Breast epithelium (tissue), 4 donors: ENCODE data around the gene BATF. TPM values are rescaled to one million over a fixed set of nuclear protein-coding genes. Genes with fewer than 3 reads are reported as not detected.

ENCODE experiments used
- DNase-seq, 2 donors: peaks; one replicate each; pipeline ENCODE4 v3.0.0-alpha.2; 2019; ENCODE audit warnings: low spot score in 2 of 2
- H3K27ac ChIP-seq, 2 donors: fragments of 200-600 bp; sonication (generic) in 1 of 2; one replicate each; pipeline ENCODE4 v1.5.1; 2016 to 2019; ENCODE audit warnings: mild to moderate bottlenecking in 1 of 2
- H3K27me3 ChIP-seq, 2 donors: fragments of 200-600 bp; sonication (generic) in 1 of 2; one replicate each; pipeline versions ENCODE4 v1.5.1 to v1.6.0; 2017 to 2019; ENCODE audit warnings: control low read depth in 1 of 2, mild to moderate bottlenecking in 1 of 2
- H3K36me3 ChIP-seq: fragments of 200-600 bp; one replicate; pipeline ENCODE4 v1.5.1; 2019
- H3K4me1 ChIP-seq, 2 donors: fragments of 200-600 bp; sonication (generic); one replicate each; pipeline ENCODE4 v1.5.1; 2016 to 2019; ENCODE audit warnings: control low read depth in 1 of 2
- H3K4me3 ChIP-seq, 3 donors: fragments of 200-600 bp; sonication (generic); 1 replicate in 2 of 3; 2 replicates in 1 of 3; pipeline ENCODE4 v1.5.1; 2016 to 2019; ENCODE audit warnings: mild to moderate bottlenecking in 3 of 3, moderate library complexity in 2 of 3
- H3K9me3 ChIP-seq, 2 donors: fragments of 200-600 bp; sonication (generic) in 1 of 2; one replicate each; pipeline ENCODE4 v1.5.1; 2016 to 2019; ENCODE audit warnings: control low read depth in 1 of 2
- POLR2A ChIP-seq: fragments of 450-650 bp; IDR thresholded peaks from one replicate; pipeline ENCODE4 v1.6.1; 2016; ENCODE audit warnings: antibody characterized with exemption, mild to moderate bottlenecking, moderate library complexity
- POLR2AphosphoS5 ChIP-seq, 3 donors: sonication (generic); formaldehyde crosslinking; IDR thresholded peaks; one replicate each; pipeline ENCODE4 v1.6.1; 2017; ENCODE audit warnings: antibody characterized with exemption in 3 of 3
- intact Hi-C: fragments of 100-400 bp; cut with DNase I; formaldehyde crosslinking; loops from one replicate; pipeline ENCODE4 v1.15.1; 2023; ENCODE audit warnings: low total_unique reads
- total RNA-seq, 3 donors: library from RNA; depleted of rRNA; stranded (reverse); fragments of >200 nt; gene quantifications; one replicate each; pipeline ENCODE4 v1.1.0, GENCODE V29; 2016
- TF ChIP-seq, protein P1 (sequence below), 3 donors: fragments of 450-650 bp; IDR thresholded peaks; one replicate each; pipeline ENCODE4 v1.5.1; 2016 to 2017; ENCODE audit warnings: antibody characterized with exemption in 3 of 3, mild to moderate bottlenecking in 3 of 3, moderate library complexity in 3 of 3

Gene BATF
- total RNA-seq, 3 donors from 2014 or later = 15.7 to 43.6 (median 34.7) TPM

DNA sequence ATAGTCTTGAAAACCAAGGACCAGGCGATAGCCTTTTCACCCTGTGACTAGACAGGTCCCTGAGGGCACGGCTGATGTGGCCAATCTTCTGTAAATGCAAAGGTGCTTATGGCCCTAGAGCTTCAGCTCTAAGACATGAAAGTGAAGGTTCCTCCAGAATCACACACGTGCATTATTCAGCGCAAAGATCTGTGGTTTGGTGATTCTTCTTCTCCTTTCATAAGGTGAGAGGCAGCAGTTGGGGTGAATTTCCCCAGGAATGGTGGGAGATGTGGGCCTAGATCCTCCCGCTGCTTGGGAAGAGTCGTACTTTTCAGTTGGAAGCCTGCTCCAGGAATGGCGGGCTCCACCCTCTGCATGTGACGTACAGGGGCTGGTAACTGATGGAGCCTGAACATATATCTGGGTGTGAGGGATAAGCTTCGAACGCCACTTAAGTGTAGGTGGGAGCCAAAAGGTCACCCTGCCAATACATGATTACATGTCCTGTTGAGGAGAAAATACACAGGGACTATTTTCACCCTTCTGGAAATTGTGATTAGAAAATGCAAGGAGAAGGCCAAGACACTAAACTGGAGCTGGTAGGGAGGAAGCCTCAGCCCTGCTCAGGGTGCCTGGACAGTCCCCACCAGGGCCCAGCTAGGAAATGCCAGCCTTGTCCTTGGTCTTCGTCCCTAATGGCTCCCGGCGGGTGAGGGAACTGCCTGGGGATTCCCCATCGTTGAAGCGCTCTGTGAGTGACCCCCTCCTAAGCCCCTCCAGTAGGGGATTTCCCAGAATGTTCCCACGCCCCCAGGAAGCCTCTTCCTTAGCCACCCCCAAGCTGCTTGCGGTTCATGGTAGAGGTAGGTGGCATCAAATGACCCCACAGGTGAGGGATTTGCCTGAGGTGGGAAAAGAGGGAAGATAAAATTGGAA lies 17.6 kb downstream of the BATF start:
- TF ChIP-seq, protein P1, sequence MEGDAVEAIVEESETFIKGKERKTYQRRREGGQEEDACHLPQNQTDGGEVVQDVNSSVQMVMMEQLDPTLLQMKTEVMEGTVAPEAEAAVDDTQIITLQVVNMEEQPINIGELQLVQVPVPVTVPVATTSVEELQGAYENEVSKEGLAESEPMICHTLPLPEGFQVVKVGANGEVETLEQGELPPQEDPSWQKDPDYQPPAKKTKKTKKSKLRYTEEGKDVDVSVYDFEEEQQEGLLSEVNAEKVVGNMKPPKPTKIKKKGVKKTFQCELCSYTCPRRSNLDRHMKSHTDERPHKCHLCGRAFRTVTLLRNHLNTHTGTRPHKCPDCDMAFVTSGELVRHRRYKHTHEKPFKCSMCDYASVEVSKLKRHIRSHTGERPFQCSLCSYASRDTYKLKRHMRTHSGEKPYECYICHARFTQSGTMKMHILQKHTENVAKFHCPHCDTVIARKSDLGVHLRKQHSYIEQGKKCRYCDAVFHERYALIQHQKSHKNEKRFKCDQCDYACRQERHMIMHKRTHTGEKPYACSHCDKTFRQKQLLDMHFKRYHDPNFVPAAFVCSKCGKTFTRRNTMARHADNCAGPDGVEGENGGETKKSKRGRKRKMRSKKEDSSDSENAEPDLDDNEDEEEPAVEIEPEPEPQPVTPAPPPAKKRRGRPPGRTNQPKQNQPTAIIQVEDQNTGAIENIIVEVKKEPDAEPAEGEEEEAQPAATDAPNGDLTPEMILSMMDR (IDR thresholded peaks at IDR 0.05) = no peak
- TF ChIP-seq POLR2A = no peak
- no peak for TF ChIP-seq POLR2AphosphoS5 (IDR thresholded peaks at IDR 0.05)
- Histone ChIP-seq H3K27me3 (no peaks in the 10 kb centered on the region), H3K4me1 (no peaks in the 10 kb centered on the region), H3K36me3 (no peaks in the 10 kb centered on the region), H3K9me3 (no peaks in the 10 kb centered on the region), H3K4me3 (no peak overlapping the region), H3K27ac (peak overlapping the region in 1 of 2 donors; percentile 65)
- intact Hi-C loops = no loop called here
- DNase-seq = no peak

- H3K9me3 ChIP-seq = no peaks in the 10 kb centered on the region
- no peak for TF ChIP-seq POLR2AphosphoS5 (IDR thresholded peaks at IDR 0.05)
- no peak for TF ChIP-seq POLR2A
- TF ChIP-seq, protein P1 (IDR thresholded peaks at IDR 0.05) = no peak
- H3K4me1 ChIP-seq = no peaks in the 10 kb centered on the region
- no peaks in the 10 kb centered on the region for H3K27me3 ChIP-seq
- no peaks in the 10 kb centered on the region for H3K36me3 ChIP-seq
- H3K4me3 ChIP-seq = no peak overlapping the region
- DNase-seq = no peak
- intact Hi-C loops = no loop called here
- H3K27ac ChIP-seq = peak overlapping the region; percentile 65 to 83
Measured at GRCh38 chr14:75540479-75540851, 18.2 kb downstream of the BATF start.

GRCh38 chr14:75542588-75543091 lies 20.4 kb downstream of the BATF start:
- no peaks in the 10 kb centered on the region for H3K27me3 ChIP-seq
- intact Hi-C loops = no loop called here
- peak; percentile 57 to 74 for DNase-seq
- no peaks in the 10 kb centered on the region for H3K9me3 ChIP-seq
- no peaks in the 10 kb centered on the region for H3K4me1 ChIP-seq
- peak overlapping the region; percentile 83 to 89 for H3K27ac ChIP-seq
- H3K36me3 ChIP-seq = no peaks in the 10 kb centered on the region
- peak overlapping the region in 2 of 3 donors; percentile 3 to 8 for H3K4me3 ChIP-seq
- TF ChIP-seq POLR2A (no peak), POLR2AphosphoS5 (IDR thresholded peaks at IDR 0.05) (no peak)
- TF ChIP-seq, protein P1 (IDR thresholded peaks at IDR 0.05) = no peak

DNA sequence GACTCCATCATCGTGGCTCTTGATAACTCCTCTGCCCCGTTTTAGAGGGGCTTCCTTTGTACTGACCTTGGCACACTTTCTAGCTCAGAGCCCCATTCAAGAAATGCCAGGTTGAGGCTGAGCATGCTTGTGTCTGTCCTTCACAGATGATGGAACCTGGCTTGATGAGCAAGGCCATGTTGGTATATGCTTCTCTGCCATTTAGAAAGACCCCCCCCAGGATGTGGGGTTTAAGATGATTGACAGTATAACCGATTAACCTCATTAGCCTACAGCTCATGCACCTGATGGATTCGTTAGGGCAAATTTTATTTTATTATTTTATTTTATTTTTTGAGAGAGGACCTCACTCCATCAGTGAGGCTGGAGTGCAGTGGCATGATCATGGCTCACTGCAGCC lies 21.0 kb downstream of the BATF start:
- intact Hi-C loops = no loop called here

More for the DNA sequence above, 21.0 kb downstream of the BATF start:
- H3K9me3 ChIP-seq = no peaks in the 10 kb centered on the region
- H3K27ac ChIP-seq = peak overlapping the region; percentile 83 to 89
- H3K36me3 ChIP-seq = no peaks in the 10 kb centered on the region
- no peaks in the 10 kb centered on the region for H3K4me1 ChIP-seq
- peak overlapping the region in 1 of 3 donors; percentile 8 for H3K4me3 ChIP-seq
- TF ChIP-seq, protein P1 (IDR thresholded peaks at IDR 0.05) = no peak
- no peak for TF ChIP-seq POLR2A
- DNase-seq = no peak
- H3K27me3 ChIP-seq = no peaks in the 10 kb centered on the region
